Activated CD4-positive, alpha-beta T cell treated with anti-CD3 and anti-CD28 coated beads, Interleukin-2, Interleukin-4, amounts not matched to agents 100 ng/mL and 50 ng/mL, durations not matched to agents 16 hours and 8 hours (primary cell): ENCODE data around the gene PPP1R14B.

Experiments used
- DNase-seq: peaks from one replicate; pipeline ENCODE4 v3.0.0-alpha.2; 2020; ENCODE audit warnings: low spot score

PPP1R14B gene

GRCh38 chr11:64210301-64211020 is 36.3 kb downstream of the PPP1R14B start:
- no peak for DNase-seq

- no peak for DNase-seq
Measured at GRCh38 chr11:64209563-64209843, 37.2 kb downstream of the PPP1R14B start.

GRCh38 chr11:64208796-64209562 is 37.8 kb downstream of the PPP1R14B start:
- DNase-seq, result no peak

GRCh38 chr11:64208086-64208795 is 38.5 kb downstream of the PPP1R14B start:
- no peak for DNase-seq

GRCh38 chr11:64207256-64208085 is 39.3 kb downstream of the PPP1R14B start:
- peak; percentile 87 for DNase-seq

GRCh38 chr11:64206457-64207255 is 40.1 kb downstream of the PPP1R14B start, which contains the start of gene FERMT3:
Gene FERMT3, plus strand, starts transcription at chr11:64206721. Its CDS starts 644 bp downstream, at chr11:64207365.
- peak; percentile 85 for DNase-seq

- DNase-seq, result peak; percentile 67
Measured at GRCh38 chr11:64204464-64204989, 42.2 kb downstream of the PPP1R14B start.

- no peak for DNase-seq
Measured at GRCh38 chr11:64204080-64204440, 42.7 kb downstream of the PPP1R14B start.

GRCh38 chr11:64203421-64204079 is 43.2 kb downstream of the PPP1R14B start:
- no peak for DNase-seq

GRCh38 chr11:64202992-64203391 is 43.8 kb downstream of the PPP1R14B start:
- DNase-seq, result no peak

GRCh38 chr11:64201543-64201942 is 45.2 kb downstream of the PPP1R14B start:
- no peak for DNase-seq

GRCh38 chr11:64198511-64198910 is 48.2 kb downstream of the PPP1R14B start:
- DNase-seq, result no peak

- no peak for DNase-seq
Measured at GRCh38 chr11:64196626-64197025, 50.1 kb downstream of the PPP1R14B start.
